GM18951 (cell line): ENCODE results near the gene TMEM123.

Source experiments
- POLR2A ChIP-seq: IDR thresholded peaks from 4 replicates; pipeline ENCODE4 v1.6.1; 2011; ENCODE audit warnings: mild to moderate bottlenecking; ENCODE audit not compliant: insufficient read length, insufficient read depth; ENCODE audit errors: extremely low read depth
- in situ Hi-C: fragments of 300-500 bp; cut with MboI; formaldehyde crosslinking; loops from one replicate; pipeline ENCODE4 v1.12.0; 2022; ENCODE audit warnings: low sequenced_read_pairs, mixed read lengths, inconsistent platforms; ENCODE audit not compliant: unreplicated experiment

The TMEM123 gene

GRCh38 chr11:102361086-102362031, 91.2 kb downstream of the TMEM123 start:
- in situ Hi-C loops, result no loop called here
- TF ChIP-seq POLR2A, result no peak

DNA sequence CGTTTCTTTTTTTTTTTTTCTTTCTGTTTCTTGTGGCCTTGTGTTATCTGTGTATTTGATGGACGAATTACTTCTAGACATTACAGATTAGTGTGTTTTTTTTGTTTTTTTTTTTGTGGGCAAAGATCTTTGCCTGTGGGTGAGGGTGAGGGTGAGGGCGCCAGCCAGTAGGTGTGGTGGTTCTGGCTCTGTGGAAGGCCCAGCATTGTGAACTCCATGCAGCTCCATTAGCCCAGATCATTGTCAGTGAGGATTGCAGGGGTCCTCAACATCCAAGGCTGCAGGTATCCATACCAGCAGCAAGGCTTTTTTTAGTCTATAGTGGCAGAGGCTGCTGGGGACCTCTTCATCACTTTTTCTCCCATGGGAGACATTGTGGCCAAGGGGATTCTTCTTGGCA, 91.9 kb downstream of the TMEM123 start:
- in situ Hi-C loops, result no loop called here

GRCh38 chr11:102359372-102359771, 93.2 kb downstream of the TMEM123 start:
- in situ Hi-C loops, result no loop called here
- TF ChIP-seq POLR2A, result no peak

More for the DNA sequence above, 91.9 kb downstream of the TMEM123 start:
- no peak for TF ChIP-seq POLR2A

GRCh38 chr11:102357116-102357515, 95.4 kb downstream of the TMEM123 start:
- in situ Hi-C loops, result no loop called here

GRCh38 chr11:102347462-102348370, 104.8 kb downstream of the TMEM123 start:
- in situ Hi-C loops, result loop anchor here (10.0 kb wide), 2 partner anchors 147 to 257 kb away; no protein-coding TSS in a partner anchor
- no peak for TF ChIP-seq POLR2A

More at GRCh38 chr11:102357116-102357515, 95.4 kb downstream of the TMEM123 start:
- TF ChIP-seq POLR2A, result no peak

DNA sequence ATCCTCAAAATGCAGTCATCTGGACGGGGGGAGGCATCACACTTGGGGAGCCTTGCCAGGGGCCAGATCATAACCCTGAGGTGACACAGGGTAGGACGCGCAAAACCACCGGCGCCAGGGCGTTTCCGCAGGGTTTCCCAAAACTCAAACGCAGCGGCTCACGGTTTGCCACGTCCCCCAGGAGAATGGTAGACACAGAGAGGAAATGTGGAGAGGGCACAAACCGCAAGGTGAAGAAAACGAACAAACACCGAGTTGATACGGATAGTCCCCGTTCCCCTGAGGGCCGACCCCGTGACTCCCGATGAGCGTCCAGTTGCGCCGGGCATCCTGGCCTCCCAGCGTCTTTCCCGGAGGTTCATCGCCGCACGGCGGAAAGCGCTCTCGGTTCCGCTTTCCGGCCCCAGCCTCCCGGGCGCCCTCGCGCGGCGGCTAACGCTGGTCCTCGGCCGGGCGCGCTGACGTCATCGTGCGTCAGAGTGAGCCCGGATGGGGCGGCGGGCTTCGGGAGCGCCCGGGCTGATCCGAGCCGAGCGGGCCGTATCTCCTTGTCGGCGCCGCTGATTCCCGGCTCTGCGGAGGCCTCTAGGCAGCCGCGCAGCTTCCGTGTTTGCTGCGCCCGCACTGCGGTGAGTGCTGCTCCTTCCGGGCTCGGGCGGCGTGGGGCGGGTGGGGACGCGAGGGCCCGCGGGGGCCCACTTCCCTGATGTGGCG, 105.7 kb downstream of the TMEM123 start, which contains the start of gene BIRC2:
Gene BIRC2 (plus strand): TSS at position 467 of the 714 bp plus-strand sequence. CDS start 2,641 bp downstream, outside the sequence.
- in situ Hi-C loops, result loop anchor here (10.0 kb wide), 2 partner anchors 148 to 258 kb away; no protein-coding TSS in a partner anchor

DNA sequence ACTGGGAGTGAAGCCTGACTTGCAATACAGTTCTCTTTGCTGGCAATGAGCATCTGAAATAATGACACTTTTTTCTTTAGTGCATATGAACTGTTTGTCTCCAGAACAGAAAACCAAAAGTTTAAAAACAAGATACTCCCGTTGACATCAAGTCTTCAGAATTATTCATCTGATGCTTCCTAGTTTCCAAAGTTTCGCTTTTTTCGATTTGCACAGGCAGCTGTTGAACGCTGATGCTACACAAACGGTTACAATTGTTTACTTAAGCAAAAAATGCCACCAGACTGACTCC, 106.2 kb downstream of the TMEM123 start:
- TF ChIP-seq POLR2A, result no peak
- in situ Hi-C loops, result loop anchor here (10.0 kb wide), 2 partner anchors 148 to 258 kb away; no protein-coding TSS in a partner anchor

More for the DNA sequence above, 105.7 kb downstream of the TMEM123 start, which contains the start of gene BIRC2:
- peak; percentile 81 for TF ChIP-seq POLR2A
